Mesothelial cell of epicardium (in vitro differentiated cells): Measurements from ENCODE around the gene ADAMTS17. TPM values are rescaled to one million over a fixed set of nuclear protein-coding genes. Genes with fewer than 3 reads are reported as not detected.

Experiments
- DNase-seq, 2 experiments: peaks; one replicate each; pipeline ENCODE4 v3.0.0; 2021; ENCODE audit warnings: low spot score in 2 of 2; ENCODE audit not compliant: unreplicated experiment in 2 of 2
- H3K27ac Mint-ChIP-seq: 2 replicates; pipeline ENCODE4 v1.8.0; 2021; ENCODE audit warnings: mixed read lengths
- H3K27me3 Mint-ChIP-seq: 2 replicates; pipeline ENCODE4 v1.8.0; 2021; ENCODE audit warnings: low read depth, mixed read lengths
- H3K36me3 Mint-ChIP-seq: 2 replicates; pipeline ENCODE4 v1.8.0; 2021; ENCODE audit warnings: mixed read lengths
- H3K4me1 Mint-ChIP-seq: 2 replicates; pipeline ENCODE4 v1.8.0; 2021; ENCODE audit warnings: mixed read lengths
- H3K4me3 Mint-ChIP-seq: 2 replicates; pipeline ENCODE4 v1.8.0; 2021; ENCODE audit warnings: mild to moderate bottlenecking, moderate library complexity, mixed read lengths
- H3K9me3 Mint-ChIP-seq: 2 replicates; pipeline ENCODE4 v1.8.0; 2021; ENCODE audit warnings: mixed read lengths
- total RNA-seq: library from RNA; stranded (reverse); gene quantifications from 3 replicates; pipeline ENCODE4 v1.2.1, GENCODE V29; 2021
- TF ChIP-seq, protein P1 (sequence below): fragments of 200-600 bp; sonication (generic); IDR thresholded peaks from one replicate; pipeline ENCODE4 v1.5.0; 2021; ENCODE audit warnings: antibody characterized with exemption; ENCODE audit not compliant: unreplicated experiment

ADAMTS17 gene
- total RNA-seq, 1 donor from 2014 or later = 39.4 TPM

GRCh38 chr15:100308608-100309007 lies 33.2 kb downstream of the ADAMTS17 start:
- no peak for DNase-seq
- H3K9me3 Mint-ChIP-seq = peaks cover 11% of the 10 kb centered on the region
- no peaks in the 10 kb centered on the region for H3K27me3 Mint-ChIP-seq
- peaks cover 30% of the 10 kb centered on the region for H3K4me1 Mint-ChIP-seq
- no peak overlapping the region for H3K4me3 Mint-ChIP-seq
- H3K27ac Mint-ChIP-seq = no peak overlapping the region
- peaks cover 25% of the 10 kb centered on the region for H3K36me3 Mint-ChIP-seq
- TF ChIP-seq, protein P1, sequence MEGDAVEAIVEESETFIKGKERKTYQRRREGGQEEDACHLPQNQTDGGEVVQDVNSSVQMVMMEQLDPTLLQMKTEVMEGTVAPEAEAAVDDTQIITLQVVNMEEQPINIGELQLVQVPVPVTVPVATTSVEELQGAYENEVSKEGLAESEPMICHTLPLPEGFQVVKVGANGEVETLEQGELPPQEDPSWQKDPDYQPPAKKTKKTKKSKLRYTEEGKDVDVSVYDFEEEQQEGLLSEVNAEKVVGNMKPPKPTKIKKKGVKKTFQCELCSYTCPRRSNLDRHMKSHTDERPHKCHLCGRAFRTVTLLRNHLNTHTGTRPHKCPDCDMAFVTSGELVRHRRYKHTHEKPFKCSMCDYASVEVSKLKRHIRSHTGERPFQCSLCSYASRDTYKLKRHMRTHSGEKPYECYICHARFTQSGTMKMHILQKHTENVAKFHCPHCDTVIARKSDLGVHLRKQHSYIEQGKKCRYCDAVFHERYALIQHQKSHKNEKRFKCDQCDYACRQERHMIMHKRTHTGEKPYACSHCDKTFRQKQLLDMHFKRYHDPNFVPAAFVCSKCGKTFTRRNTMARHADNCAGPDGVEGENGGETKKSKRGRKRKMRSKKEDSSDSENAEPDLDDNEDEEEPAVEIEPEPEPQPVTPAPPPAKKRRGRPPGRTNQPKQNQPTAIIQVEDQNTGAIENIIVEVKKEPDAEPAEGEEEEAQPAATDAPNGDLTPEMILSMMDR = no peak

DNA sequence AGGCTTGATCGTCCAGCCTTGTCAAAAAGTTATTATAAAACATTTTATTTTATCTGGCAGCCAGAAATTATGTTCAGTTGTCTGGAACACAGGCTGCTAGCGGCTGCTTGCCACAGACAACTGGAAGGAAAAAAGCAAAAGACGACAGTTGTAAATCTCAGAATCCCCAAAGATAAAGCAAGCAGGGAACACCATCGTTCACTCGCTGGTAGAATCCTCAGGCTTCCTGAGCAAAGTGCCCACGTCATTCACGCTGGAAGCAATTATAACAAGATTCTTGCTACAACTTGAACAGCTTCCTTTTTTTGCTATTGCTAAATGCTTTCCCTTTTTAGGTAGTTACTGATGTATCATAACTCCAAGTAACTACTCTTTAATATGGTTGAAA lies 33.6 kb downstream of the ADAMTS17 start:
- TF ChIP-seq, protein P1 = no peak
- DNase-seq = no peak
- Mint-ChIP-seq H3K9me3 (peaks cover 11% of the 10 kb centered on the region), H3K27me3 (no peaks in the 10 kb centered on the region), H3K36me3 (peaks cover 22% of the 10 kb centered on the region), H3K4me1 (peaks cover 30% of the 10 kb centered on the region), H3K4me3 (no peak overlapping the region), H3K27ac (peak overlapping the region; percentile 15)

GRCh38 chr15:100307241-100308212 lies 34.2 kb downstream of the ADAMTS17 start:
- TF ChIP-seq, protein P1 = no peak
- Mint-ChIP-seq H3K36me3 (peaks cover 17% of the 10 kb centered on the region), H3K4me3 (no peak overlapping the region), H3K4me1 (peaks cover 30% of the 10 kb centered on the region), H3K27me3 (no peaks in the 10 kb centered on the region), H3K9me3 (peaks cover 11% of the 10 kb centered on the region), H3K27ac (peak overlapping the region; percentile 15)
- DNase-seq = no peak

GRCh38 chr15:100306098-100306497 lies 35.7 kb downstream of the ADAMTS17 start:
- DNase-seq = no peak
- peaks cover 6% of the 10 kb centered on the region for H3K36me3 Mint-ChIP-seq
- H3K27ac Mint-ChIP-seq = no peak overlapping the region
- H3K27me3 Mint-ChIP-seq = no peaks in the 10 kb centered on the region
- peaks cover 24% of the 10 kb centered on the region for H3K4me1 Mint-ChIP-seq
- TF ChIP-seq, protein P1 = no peak
- H3K4me3 Mint-ChIP-seq = no peak overlapping the region
- peaks cover 7% of the 10 kb centered on the region for H3K9me3 Mint-ChIP-seq

DNA sequence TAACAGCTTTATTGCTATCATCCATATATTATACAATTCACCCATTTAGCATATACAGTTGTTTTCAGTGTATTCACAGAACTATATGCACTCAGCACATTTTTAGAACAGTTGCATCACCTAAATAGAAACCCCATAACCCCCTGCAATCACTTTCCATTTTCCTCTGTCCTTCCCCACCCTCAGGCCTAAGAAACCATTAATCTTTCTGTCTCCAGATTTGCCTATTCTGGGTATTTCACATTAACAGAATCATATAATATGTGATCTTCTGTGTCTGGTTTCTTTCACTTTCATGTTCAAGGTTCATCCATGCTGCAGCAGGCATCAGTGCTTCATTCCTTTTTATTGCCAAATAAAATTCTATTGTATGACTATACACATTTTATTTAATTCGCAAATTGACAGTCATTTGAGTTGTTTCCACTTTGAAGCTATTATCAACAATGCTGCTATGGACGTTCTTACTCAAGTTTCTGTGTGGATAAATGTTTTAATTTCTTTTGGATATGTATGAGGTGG lies 39.8 kb downstream of the ADAMTS17 start:
- Mint-ChIP-seq H3K27me3 (no peaks in the 10 kb centered on the region), H3K4me1 (no peaks in the 10 kb centered on the region)

More for the DNA sequence above, 39.8 kb downstream of the ADAMTS17 start:
- peaks cover 14% of the 10 kb centered on the region for H3K9me3 Mint-ChIP-seq
- H3K27ac Mint-ChIP-seq = no peak overlapping the region
- peaks cover 35% of the 10 kb centered on the region for H3K36me3 Mint-ChIP-seq
- DNase-seq = no peak
- no peak overlapping the region for H3K4me3 Mint-ChIP-seq
- TF ChIP-seq, protein P1 = no peak
